ENCODE measurements around the gene SLC13A2.

SLC13A2 gene

DNA sequence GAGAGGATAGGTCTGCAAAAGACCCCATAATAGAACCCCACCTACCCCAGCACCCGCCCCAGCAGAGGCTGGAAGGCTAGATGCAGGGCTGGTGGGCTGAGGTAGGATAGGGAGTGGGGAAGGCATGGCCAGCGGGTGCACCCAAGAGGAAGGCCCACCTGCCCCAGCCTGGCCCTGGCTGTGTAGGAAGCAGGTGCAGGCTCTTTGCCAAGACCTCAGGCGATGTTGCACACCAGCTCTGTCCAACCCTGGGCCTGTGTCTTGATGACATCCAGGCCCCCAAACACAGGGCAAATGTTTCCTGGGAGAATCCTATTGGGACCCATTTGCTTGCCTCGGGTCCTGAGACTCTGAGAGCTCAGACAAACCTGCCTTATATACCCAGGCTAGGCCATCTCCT, 66.8 kb downstream of the SLC13A2 start:
- no peak for DNase-seq

DNA sequence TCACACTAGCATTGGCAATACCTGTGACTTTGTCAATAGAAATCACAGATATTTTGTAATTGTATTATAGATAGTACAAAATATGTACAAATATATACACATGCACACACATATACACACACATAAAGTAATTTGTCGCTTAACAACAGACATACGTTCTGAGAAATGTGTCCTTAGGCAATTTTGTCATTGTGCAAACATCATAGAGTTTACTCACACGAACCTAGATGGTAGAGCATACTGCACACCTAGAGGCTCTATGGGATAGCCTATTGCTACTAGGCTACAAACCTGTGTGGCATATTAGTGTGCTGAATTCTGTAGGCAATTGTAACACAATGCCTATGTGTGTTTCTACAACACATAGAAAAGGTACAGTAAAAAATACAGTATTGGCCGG, 68.0 kb downstream of the SLC13A2 start:
- DNase-seq, result no peak

DNA sequence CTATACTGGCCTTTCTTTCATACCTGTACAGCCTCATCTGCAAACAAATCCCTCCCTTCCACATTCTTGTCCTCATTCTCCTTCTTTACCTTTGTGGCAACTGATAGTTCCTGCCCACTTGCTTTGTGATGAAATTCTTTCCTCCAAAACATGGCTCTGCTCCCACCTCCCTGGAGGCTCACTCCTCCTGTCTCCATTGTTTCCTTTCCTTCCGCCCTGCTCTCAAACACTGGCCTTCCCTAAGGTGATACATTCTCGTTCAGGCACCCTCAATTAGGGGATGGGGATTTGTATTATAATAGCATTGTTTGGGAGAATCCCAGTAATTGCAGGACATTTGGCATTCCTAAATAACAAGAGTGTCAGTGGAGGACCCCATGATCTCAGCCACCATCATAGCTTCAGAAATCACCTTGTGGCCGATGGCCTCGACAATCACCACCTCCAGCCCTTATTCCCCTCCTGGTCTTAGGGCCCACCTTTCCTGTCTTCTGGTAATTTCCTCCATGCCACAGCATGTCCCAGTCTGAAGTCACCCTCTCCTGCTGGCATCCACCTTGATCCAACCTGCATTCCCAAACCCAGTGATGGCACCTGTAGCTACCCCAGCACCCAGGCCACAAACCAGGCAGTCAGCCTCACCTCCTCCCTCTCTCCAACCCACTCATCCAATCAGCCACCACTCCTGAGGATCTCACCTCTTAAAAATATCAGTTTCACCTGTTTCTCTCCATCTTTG, 71.1 kb downstream of the SLC13A2 start:
- DNase-seq, result no peak

- no peak for DNase-seq
Measured at GRCh38 chr17:28545141-28545503, 71.7 kb downstream of the SLC13A2 start.

DNA sequence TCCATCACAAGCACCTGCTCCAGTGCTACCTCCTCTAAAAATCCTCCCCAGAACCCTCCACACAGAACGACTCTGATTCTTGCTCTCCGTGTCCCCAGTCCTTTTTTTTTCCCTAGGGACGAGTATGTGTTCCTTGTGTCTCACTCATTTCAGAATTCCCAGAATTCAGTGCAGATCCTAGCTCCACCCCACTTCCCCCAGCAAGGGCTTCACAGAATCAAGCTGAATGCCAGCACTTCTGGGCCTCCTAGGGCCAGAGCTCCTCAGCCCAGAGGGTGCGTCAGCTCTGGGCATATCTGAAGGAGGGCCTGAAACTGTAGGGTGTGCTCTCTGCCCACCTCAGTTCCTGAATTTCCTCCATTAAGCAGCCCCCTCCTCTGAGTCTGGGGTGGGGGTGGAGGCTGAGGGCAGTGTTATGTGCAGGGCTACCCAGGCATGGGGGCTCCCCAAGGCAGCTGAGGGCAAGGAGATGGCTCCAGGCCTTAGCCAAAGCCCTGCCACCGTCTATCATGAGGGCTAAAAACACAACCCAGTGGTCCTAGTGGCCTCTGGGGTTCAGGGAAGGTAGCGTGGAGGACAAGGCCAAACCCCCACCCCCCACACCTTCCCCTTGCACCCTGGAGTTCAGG, 72.5 kb downstream of the SLC13A2 start:
- no peak for DNase-seq

GRCh38 chr17:28547096-28547622, 73.7 kb downstream of the SLC13A2 start:
- DNase-seq, result no peak
